NCI-H187 (cell line): ENCODE results near the gene GOLGA6L1.
"Not testable (repeated sequence)": the region's sequence is repeated elsewhere in the genome, so short reads cannot be mapped to it uniquely, and the experiment has no call there.

Experiments used
- DNase-seq, 2 experiments: peaks; one replicate each; lab custom pipeline; 2025; lab: John Stamatoyannopoulos, UW

The GOLGA6L1 gene

DNA sequence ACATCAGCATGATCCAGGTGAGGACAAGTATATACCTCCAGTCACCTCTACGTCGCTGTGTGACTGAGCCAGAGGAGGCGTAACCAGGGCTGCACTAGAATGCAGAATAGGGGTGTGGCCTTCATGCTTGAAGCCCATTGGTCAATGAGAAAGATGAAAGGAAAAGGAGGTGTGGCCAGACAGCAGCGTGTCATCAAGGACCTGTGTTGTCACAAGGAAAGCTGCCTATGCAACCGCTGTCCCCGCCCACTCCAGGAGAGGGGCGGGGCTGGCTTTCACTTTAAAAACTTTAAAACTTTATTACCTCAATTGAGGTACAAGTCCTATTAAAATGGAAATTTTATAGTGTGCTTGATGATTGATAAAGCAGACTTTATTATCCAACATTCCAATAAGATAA is at the start of gene GOLGA6L1:
TSS of gene GOLGA6L1 (minus strand) at position 101 of the 400 bp plus-strand sequence. CDS start at position 10, 91 bp downstream.
- DNase-seq = not testable (repeated sequence)

- DNase-seq = not testable (repeated sequence)
These were observed 44.6 kb upstream of the GOLGA6L1 start for GRCh38 chr15:23181201-23181600.

GRCh38 chr15:23180547-23180927 is 43.9 kb upstream of the GOLGA6L1 start:
- not testable (repeated sequence) for DNase-seq

- DNase-seq = not testable (repeated sequence)
These were observed 43.3 kb upstream of the GOLGA6L1 start for GRCh38 chr15:23179768-23180546.

- not testable (repeated sequence) for DNase-seq
These were observed 40.1 kb upstream of the GOLGA6L1 start for GRCh38 chr15:23176683-23177082.

- DNase-seq = not testable (repeated sequence)
These were observed 39.0 kb upstream of the GOLGA6L1 start for GRCh38 chr15:23175606-23176005.

DNA sequence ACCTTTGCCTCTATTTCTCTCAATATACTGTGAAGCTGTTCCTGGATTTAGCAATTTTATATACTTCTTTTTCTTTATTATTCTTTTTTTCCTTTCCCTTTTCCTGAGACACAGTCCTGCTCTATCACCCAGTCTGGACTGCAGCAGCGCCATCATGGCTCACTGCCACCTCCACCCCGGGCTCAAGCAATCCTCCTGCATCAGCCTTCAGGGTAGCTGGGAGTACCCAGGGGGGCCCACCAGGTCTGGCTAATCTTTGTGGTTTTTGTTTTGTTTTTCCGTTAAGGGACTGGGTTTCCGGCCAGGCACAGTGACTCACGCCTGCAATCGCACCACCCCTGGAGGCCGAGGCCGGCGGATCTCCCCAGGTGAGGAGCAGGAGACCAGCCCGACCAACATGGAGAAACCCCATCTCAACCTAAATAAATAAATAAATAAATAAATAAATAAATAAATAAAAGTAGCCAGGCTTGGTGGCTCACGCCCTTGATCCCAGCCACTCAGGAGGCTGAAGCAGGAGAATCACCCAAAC is 38.1 kb upstream of the GOLGA6L1 start:
- not testable (repeated sequence) for DNase-seq

- DNase-seq = not testable (repeated sequence)
These were observed 3.8 kb downstream of the GOLGA6L1 start for GRCh38 chr15:23132787-23133186.

DNA sequence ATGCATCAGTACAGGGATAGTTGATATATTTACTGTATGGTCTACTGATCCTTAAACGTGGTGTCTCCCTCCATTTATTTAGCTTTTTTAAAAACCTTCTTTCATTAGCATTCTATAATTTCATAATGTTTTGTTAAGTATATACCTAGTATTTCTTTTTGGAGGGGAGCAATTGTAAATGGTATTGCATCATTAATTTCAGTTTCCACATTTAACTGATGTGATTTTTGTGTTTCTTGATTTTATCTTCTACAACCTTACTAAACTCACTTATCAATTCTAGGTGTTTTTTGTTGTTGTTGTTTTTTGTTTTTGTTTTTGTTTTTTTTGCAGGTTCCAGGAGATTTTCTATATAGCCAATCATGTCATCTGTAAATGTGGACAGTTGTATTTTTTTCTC is 18.4 kb downstream of the GOLGA6L1 start:
- DNase-seq = no peak

DNA sequence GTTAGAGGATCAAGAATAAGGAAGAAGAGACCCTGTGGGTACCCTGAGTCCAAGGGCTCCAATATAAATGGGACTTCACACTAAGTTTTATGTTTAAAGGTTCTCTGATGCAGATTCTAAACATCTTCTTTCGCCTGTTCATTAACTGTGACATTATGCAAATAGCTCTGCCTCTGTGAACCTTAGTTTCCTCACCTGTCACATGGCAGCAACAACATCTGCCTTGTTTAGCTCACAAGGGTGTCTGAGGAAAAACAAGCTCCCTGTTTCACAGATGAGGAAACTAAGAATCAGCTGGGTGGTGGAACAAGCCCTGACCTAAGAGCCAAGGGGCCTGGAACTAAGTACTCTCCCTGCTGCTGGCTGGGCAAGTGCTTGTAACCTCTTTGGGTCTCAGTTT is 40.8 kb downstream of the GOLGA6L1 start:
- DNase-seq = no peak

GRCh38 chr15:23083115-23083514 is 53.5 kb downstream of the GOLGA6L1 start:
- no peak for DNase-seq

GRCh38 chr15:23081996-23082737 is 54.5 kb downstream of the GOLGA6L1 start:
- not testable (repeated sequence) for DNase-seq

DNA sequence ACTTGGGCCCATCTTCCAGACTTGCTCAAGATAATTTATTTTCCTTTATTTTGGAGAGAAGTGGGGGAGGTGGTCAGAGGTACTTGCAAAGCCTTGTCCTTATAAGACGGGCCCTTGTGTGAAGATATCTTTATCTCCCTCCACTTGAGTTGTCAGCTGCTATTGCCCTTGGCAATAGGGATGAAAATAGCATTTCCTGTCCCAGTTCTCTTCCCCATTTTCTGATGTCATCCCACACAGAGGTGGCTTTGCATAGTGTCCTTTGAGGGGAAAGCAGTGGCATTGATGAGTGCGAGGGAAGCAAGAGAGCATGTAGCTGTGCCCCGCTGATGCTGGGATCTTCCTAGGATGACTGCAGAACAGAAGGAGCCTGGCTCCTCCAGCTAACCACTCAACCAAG is 55.4 kb downstream of the GOLGA6L1 start:
- DNase-seq = no peak

GRCh38 chr15:23079766-23080165 is 56.9 kb downstream of the GOLGA6L1 start:
- DNase-seq = no peak
